ACC112 (cell line): Measurements from ENCODE around the gene MAN2A2.
"Not testable (repeated sequence)": the region's sequence is repeated elsewhere in the genome, so short reads cannot be mapped to it uniquely, and the experiment has no call there.

Experiments used
- H2AFZ ChIP-seq: fragments of 200-600 bp; sonication (generic); one replicate; pipeline ENCODE4 v1.6.0; 2017; ENCODE audit warnings: antibody characterized with exemption, low read length; ENCODE audit not compliant: unreplicated experiment
- H3K27ac ChIP-seq: fragments of 200-600 bp; sonication (generic); 2 replicates; pipeline ENCODE4 v1.5.1; 2014; ENCODE audit warnings: low read depth, mild to moderate bottlenecking, antibody characterized with exemption, low read length, moderate library complexity
- H3K27me3 ChIP-seq: fragments of 200-600 bp; sonication (generic); 2 replicates; pipeline ENCODE4 v1.6.1; 2014; ENCODE audit warnings: mild to moderate bottlenecking, antibody characterized with exemption, low read length, moderate library complexity, mixed read lengths; ENCODE audit not compliant: insufficient read depth
- H3K36me3 ChIP-seq: fragments of 200-600 bp; sonication (generic); 2 replicates; pipeline ENCODE4 v1.6.1; 2016; ENCODE audit warnings: mild to moderate bottlenecking, antibody characterized with exemption, low read length, moderate library complexity, mixed read lengths; ENCODE audit not compliant: insufficient read depth
- H3K4me1 ChIP-seq: fragments of 200-600 bp; sonication (generic); one replicate; pipeline ENCODE4 v1.6.1; 2016; ENCODE audit warnings: low read length, mixed read lengths; ENCODE audit not compliant: insufficient read depth, unreplicated experiment, control insufficient read depth
- H3K4me3 ChIP-seq: fragments of 200-600 bp; sonication (generic); 2 replicates; pipeline ENCODE4 v1.5.1; 2014; ENCODE audit warnings: mild to moderate bottlenecking, low read depth, low read length
- H3K79me2 ChIP-seq: fragments of 200-600 bp; sonication (generic); one replicate; pipeline ENCODE4 v1.6.0; 2016; ENCODE audit warnings: low read length; ENCODE audit not compliant: control insufficient read depth, unreplicated experiment, insufficient read depth

MAN2A2 gene

DNA sequence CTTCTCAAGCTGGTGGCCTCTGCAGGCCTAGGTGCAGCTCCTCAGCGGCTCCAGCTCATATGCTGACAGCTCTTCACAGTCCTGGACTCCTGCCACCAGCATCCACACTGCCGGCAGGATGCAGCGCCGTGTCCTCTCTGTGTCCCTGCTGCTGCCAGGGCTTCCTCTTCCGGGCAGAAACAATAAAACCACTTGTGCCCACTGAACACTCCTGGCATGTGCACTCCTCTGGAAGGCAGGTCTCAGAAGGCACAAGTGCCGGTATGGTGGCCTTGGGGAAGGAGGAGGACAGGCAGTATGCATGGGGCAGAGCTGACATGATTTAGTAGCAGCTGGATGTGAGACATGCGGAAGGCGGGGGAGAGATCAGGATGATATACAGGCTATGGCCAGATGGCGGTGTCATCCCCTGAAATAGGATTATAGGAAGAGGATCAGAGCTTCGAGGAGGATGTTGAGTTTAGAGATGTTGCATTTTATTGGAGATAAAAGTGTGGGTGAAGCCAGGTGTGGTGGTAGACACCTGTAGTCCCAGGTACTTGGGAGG lies 7.5 kb upstream of the MAN2A2 start:
- no peak overlapping the region for H2AFZ ChIP-seq
- no peak overlapping the region for H3K27ac ChIP-seq
- no peaks in the 10 kb centered on the region for H3K36me3 ChIP-seq
- no peaks in the 10 kb centered on the region for H3K27me3 ChIP-seq
- H3K79me2 ChIP-seq, result no peaks in the 10 kb centered on the region
- H3K4me1 ChIP-seq, result no peaks in the 10 kb centered on the region
- H3K4me3 ChIP-seq, result no peak overlapping the region

DNA sequence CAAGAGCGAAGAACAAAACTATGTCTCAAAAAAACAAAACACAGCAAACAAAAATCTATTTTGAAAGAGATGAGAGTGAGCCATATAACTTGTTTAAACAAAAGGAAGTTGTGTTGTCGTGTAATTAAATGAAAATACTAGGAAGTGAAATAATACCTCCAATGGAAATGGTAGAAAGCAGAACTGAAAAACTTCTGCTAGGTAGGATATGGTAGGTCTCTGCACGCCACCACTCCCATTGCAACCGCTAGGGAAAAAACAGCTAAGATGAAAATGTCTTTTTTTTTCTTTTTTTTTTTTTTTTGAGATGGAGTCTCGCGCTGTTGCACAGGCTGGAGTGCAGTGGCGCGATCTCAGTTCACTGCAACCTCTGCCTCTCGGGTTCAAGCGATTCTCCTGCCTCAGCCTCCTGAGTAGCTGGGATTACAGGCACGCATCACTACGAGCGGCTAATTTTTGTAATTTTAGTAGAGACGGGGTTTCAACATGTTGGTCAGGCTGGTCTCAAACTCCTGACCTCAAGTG lies 5.9 kb upstream of the MAN2A2 start:
- not testable (repeated sequence) for H3K4me1 ChIP-seq, H3K27ac ChIP-seq, H3K79me2 ChIP-seq, H3K36me3 ChIP-seq, H3K27me3 ChIP-seq, H2AFZ ChIP-seq, H3K4me3 ChIP-seq

DNA sequence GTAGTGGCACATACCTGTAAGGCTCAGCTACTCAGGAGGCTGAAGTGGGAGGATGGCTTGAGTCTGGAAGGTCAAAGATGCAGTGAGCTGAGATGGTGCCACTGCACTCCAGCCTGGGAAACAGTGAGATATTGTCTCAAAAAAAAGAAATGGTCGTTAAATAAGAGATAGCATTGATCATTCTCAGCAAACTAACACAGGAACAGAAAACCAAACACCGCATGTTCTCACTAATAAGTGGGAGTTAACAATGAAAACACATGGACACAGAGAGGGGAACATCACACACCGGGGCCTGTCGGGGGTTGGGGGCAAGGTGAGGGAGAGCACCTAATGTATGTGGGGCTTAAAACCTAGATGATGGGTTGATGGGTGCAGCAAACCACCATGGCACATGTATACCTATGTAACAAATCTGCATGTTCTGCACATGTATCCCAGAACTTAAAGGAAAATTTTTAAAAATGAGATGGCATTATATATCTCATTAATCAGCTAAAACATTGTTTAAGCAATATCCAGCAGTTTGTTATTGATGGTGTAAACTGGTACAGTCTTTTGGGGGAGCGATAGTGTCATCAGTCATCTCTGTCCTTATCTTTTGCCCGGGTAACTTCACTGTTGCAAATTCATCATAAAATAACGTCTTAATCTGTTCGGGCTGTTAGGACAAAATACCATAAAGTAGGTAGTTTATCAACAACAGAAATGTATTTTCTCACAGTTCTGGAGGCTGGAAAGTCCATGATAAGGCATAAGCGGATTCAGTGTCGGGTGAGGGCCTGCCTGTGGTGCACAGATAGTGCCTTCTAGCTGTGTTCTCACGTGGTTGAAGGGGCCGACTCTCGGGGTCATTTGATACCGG lies 1.7 kb upstream of the MAN2A2 start:
- H3K4me1 ChIP-seq, result peaks cover 4% of the 10 kb centered on the region
- H3K4me3 ChIP-seq, result peak overlapping the region; percentile 83
- H3K36me3 ChIP-seq, result no peaks in the 10 kb centered on the region
- H3K27ac ChIP-seq, result no peak overlapping the region
- no peaks in the 10 kb centered on the region for H3K27me3 ChIP-seq
- peak overlapping the region; percentile 34 for H2AFZ ChIP-seq
- H3K79me2 ChIP-seq, result no peaks in the 10 kb centered on the region

DNA sequence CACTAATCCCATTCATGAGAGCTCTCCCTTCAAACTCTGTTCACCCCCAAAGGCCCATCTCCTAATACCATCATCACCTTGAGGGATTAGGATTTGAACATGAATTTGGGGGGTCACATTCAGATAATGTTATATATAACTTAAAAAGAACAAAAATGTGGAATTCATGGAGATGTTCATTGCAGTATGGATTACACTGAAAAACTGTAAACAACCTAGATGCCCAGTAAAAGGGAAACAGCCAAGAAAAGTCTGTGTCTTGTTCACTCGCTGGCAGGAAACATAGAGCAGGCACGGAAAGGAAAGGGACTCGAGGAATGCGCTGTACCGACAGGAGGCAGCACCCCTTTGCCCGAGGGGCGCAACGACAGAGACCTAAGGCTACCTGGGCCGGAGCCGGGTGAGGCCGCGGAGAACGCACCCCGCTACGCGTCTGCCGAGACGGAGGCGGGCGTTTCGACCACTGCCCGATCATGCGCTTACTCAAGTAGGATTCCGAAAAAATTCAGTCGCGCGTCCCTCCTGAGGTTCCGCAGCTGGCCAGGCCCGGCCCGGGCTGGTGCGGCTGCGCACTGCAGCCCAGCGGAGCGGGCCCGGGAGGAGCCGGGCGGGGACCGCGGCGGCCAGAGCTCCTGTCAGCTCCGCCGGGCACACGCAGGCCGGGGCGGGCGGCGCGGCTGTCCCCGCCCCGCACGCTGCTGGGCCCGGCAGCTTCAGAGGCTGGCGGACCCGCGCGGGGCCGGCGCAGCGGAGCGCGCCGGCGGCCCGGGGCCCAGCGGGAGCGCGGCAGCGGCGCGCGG lies 862 bp upstream of the MAN2A2 start:
- H3K27me3 ChIP-seq, result no peaks in the 10 kb centered on the region
- H3K79me2 ChIP-seq, result no peaks in the 10 kb centered on the region
- peaks cover 4% of the 10 kb centered on the region for H3K4me1 ChIP-seq
- H3K36me3 ChIP-seq, result no peaks in the 10 kb centered on the region
- H3K4me3 ChIP-seq, result peak overlapping the region; percentile 87
- peak overlapping the region; percentile 34 for H2AFZ ChIP-seq
- H3K27ac ChIP-seq, result no peak overlapping the region

DNA sequence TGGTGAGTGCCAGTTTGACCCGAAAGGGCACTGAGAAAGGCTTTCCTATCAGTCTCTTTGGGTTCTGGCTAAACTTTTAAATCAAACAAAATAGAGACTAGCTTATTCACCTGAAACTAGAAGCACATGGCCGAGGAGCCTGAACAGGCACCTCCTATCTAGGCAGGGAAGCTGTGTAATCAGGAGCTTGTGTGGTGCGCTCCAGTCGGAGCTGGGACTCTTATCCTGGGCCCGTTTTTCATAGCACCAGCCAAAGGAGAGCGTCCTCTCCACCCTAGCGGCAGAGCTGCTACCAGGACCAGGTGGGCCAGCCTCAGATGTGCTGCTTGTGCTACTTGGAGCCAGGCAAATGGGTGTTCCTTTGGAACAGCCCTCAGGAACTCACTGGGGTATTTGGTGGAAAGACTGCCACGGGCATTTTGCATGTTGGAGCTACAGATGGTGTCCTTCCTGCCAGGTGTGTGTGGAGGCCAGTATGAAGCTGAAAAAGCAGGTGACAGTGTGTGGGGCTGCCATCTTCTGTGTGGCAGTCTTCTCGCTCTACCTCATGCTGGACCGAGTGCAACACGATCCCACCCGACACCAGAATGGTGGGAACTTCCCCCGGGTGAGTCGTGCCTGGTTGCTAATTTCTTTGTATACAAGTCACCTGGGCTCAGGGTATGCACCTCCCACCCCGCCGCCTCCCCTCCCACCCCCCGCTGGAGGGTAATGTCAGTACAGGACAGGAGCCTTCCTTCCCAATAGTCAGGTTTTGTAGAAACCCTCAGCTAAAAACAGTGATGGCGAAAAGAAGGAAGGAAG lies 833 bp downstream of the MAN2A2 start:
- Histone ChIP-seq H3K4me3 (peak overlapping the region; percentile 87), H3K27me3 (no peaks in the 10 kb centered on the region), H3K36me3 (no peaks in the 10 kb centered on the region), H2AFZ (peak overlapping the region; percentile 78), H3K27ac (no peak overlapping the region), H3K4me1 (peaks cover 4% of the 10 kb centered on the region), H3K79me2 (no peaks in the 10 kb centered on the region)

DNA sequence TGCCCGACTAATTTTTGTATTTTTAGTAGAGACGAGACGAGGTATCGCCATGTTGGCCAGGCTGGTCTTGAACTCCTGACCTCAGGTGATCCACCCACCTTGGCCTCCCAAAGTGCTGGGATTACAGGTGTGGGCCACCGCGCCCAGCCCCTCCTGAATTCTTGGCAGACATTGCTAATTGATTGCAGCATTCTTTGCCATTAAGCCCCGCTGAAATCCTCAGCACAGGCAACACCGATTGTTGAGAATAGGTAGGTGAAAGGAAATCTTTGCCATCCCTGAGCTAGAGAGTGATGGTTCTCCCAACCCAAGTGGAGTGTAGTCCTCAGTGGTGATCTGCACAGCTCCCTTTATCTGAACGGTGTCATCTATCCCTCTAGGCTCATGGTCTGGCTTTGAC lies 1.6 kb downstream of the MAN2A2 start:
- Histone ChIP-seq H3K27ac (no peak overlapping the region), H2AFZ (no peak overlapping the region), H3K36me3 (no peaks in the 10 kb centered on the region), H3K4me3 (no peak overlapping the region), H3K4me1 (peaks cover 4% of the 10 kb centered on the region), H3K27me3 (no peaks in the 10 kb centered on the region), H3K79me2 (no peaks in the 10 kb centered on the region)

DNA sequence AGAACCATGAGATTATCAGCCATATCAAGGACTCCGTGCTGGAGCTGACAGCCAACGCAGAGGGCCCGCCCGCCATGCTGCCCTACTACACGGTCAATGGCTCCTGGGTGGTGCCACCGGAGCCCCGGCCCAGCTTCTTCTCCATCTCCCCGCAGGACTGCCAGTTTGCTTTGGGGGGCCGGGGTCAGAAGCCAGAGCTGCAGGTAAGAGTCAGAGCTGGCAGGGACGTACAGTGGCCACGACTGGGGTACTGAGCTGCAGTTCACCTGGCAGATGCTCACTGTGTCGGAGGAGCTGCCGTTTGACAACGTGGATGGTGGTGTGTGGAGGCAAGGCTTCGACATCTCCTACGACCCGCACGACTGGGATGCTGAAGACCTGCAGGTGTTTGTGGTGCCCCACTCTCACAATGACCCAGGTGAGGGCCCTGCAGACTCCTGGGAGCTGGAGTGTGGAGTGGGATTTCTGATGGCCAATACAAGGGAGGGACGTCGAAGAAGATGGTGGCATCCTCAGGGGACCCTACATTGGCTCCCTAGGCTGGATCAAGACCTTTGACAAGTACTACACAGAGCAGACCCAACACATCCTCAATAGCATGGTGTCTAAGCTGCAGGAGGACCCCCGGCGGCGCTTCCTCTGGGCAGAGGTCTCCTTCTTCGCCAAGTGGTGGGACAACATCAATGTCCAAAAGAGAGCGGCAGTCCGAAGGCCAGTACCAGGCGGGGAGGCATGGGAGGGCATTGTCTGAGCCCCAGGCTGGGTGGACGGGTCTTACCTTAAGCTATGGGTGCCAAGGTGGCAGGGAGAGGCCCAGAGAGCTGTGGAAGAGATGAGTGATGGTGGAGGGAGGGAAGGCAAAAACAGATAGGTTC lies 2.4 kb downstream of the MAN2A2 start:
- H3K4me3 ChIP-seq, result no peak overlapping the region

DNA sequence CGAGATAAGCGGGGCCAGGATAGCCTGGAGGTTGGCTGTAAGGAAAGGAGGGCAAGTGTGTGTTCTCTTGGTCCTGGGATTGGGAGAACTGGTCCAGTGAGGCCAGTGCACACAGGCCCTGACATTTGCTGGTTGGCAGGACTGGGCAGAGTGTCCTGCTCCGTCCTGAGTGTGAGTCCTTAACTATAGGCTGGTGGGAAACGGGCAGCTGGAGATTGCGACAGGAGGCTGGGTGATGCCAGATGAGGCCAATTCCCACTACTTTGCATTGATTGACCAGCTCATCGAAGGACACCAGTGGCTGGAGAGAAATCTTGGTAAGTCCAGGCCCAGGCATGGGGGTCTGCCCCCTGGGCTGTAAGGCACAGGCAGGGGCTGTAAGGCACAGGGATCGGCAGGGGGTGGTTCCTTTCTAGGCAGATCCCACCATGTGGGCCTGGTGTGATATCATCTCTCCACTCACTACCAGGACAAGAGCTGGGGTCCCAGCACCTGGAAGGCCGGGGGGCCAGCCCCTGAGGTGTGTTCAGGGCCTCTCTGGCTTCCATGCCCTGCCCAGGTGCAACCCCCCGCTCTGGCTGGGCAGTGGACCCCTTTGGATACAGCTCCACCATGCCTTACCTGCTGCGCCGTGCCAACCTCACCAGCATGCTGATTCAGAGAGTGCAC lies 3.2 kb downstream of the MAN2A2 start:
- H3K36me3 ChIP-seq, result no peaks in the 10 kb centered on the region
- no peak overlapping the region for H3K27ac ChIP-seq
- H3K27me3 ChIP-seq, result no peaks in the 10 kb centered on the region
- peaks cover 4% of the 10 kb centered on the region for H3K4me1 ChIP-seq
- H3K79me2 ChIP-seq, result no peaks in the 10 kb centered on the region
- H2AFZ ChIP-seq, result no peak overlapping the region
- no peak overlapping the region for H3K4me3 ChIP-seq

More for the DNA sequence above, 2.4 kb downstream of the MAN2A2 start:
- Histone ChIP-seq H3K4me1 (peaks cover 4% of the 10 kb centered on the region), H3K27me3 (no peaks in the 10 kb centered on the region), H3K27ac (no peak overlapping the region), H2AFZ (no peak overlapping the region), H3K79me2 (no peaks in the 10 kb centered on the region), H3K36me3 (no peaks in the 10 kb centered on the region)

DNA sequence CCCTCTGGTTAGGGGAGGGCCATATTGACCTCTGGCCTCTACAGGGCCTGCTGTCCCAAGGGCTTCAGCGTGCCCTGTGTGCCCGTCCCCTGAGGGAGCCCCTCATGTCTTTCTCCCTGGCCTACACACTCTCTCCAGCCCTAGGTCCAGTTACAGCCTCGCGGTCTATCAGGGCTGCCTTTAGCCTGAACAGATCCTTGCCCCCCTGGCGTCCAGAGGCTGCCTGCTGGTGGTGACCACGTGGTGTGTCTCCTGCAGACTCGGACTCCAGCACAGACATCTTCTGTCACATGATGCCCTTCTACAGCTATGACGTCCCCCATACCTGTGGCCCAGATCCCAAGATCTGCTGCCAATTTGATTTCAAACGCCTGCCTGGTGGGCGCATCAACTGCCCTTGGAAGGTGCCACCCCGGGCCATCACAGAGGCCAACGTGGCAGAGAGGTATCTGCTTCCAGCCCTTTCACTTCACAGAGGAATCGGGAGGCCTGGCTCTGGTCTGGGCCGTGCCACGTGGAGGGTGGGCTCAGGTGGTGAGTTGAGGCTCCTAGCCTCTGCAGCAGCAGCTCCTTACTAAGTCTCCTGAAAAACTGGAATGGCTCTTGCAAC lies 4.1 kb downstream of the MAN2A2 start:
- Histone ChIP-seq H3K4me1 (no peaks in the 10 kb centered on the region), H3K4me3 (no peak overlapping the region), H3K27ac (no peak overlapping the region), H3K79me2 (no peaks in the 10 kb centered on the region), H2AFZ (no peak overlapping the region), H3K36me3 (no peaks in the 10 kb centered on the region), H3K27me3 (no peaks in the 10 kb centered on the region)
